CD14-positive monocyte (primary cell): ENCODE measurements around the gene STAM. TPM values are rescaled to one million over a fixed set of nuclear protein-coding genes. Genes with fewer than 3 reads are reported as not detected.

ENCODE experiments used
- DNase-seq, 3 donors: peaks; one replicate each; pipeline ENCODE4 v3.0.0-alpha.2; 2011 to 2022
- H2AFZ ChIP-seq: 2 replicates; pipeline ENCODE4 v1.6.0; 2012; ENCODE audit warnings: mild to moderate bottlenecking, low read depth, low read length, inconsistent platforms; ENCODE audit not compliant: insufficient read depth, poor library complexity, severe bottlenecking
- H3K27ac ChIP-seq, 2 donors: 1 replicate in 1 of 2; 2 replicates in 1 of 2; pipeline ENCODE4 v1.5.1; 2012 to 2013; ENCODE audit warnings: low read length in 2 of 2, control low read depth in 1 of 2, inconsistent platforms in 1 of 2, low read depth in 1 of 2, mild to moderate bottlenecking in 1 of 2
- H3K27me3 ChIP-seq, 2 donors: one replicate each; pipeline versions ENCODE4 v1.6.0 to v1.6.1; 2011 to 2013; ENCODE audit warnings: low read length in 2 of 2; ENCODE audit not compliant: control insufficient read depth in 2 of 2, insufficient read depth in 2 of 2
- H3K36me3 ChIP-seq, 2 donors: replicated peaks in 1 of 2; 1 replicate in 1 of 2; 2 replicates in 1 of 2; pipeline versions ENCODE4 v1.5.1 to v1.6.1; 2012 to 2013; ENCODE audit warnings: low read length in 2 of 2, control low read depth in 1 of 2, inconsistent platforms in 1 of 2, mild to moderate bottlenecking in 1 of 2; ENCODE audit not compliant: insufficient read depth in 2 of 2, control insufficient read depth in 1 of 2
- H3K4me1 ChIP-seq, 2 donors: 1 replicate in 1 of 2; 2 replicates in 1 of 2; pipeline versions ENCODE4 v1.5.1 to v1.6.1; 2012 to 2013; ENCODE audit warnings: low read length in 2 of 2, control low read depth in 1 of 2, inconsistent platforms in 1 of 2, mild to moderate bottlenecking in 1 of 2, moderate library complexity in 1 of 2; ENCODE audit not compliant: insufficient read depth in 2 of 2, control insufficient read depth in 1 of 2
- H3K4me2 ChIP-seq: replicated peaks from 2 replicates; pipeline ENCODE3; 2012; ENCODE audit warnings: low read length, moderate library complexity, mild to moderate bottlenecking; ENCODE audit not compliant: poor library complexity, severe bottlenecking; ENCODE audit errors: extremely low read depth
- H3K4me3 ChIP-seq, 3 experiments: fragments of 200-600 bp in 1 of 3; sonication (generic) in 1 of 3; replicated peaks in 1 of 3; 1 replicate in 2 of 3; 2 replicates in 1 of 3; pipeline ENCODE4 v1.5.1; 2011 to 2013; ENCODE audit warnings: low read length in 3 of 3, mild to moderate bottlenecking in 3 of 3, control low read depth in 2 of 3, low read depth in 2 of 3, inconsistent platforms in 1 of 3, moderate library complexity in 1 of 3
- H3K79me2 ChIP-seq: 2 replicates; pipeline ENCODE4 v1.6.0; 2012; ENCODE audit warnings: mild to moderate bottlenecking, control low read depth, inconsistent platforms, low read length, moderate library complexity; ENCODE audit not compliant: insufficient read depth
- H3K9ac ChIP-seq: 2 replicates; pipeline ENCODE4 v1.6.0; 2017; ENCODE audit warnings: low read length, mild to moderate bottlenecking; ENCODE audit not compliant: insufficient read depth, poor library complexity, severe bottlenecking
- H3K9me3 ChIP-seq, 2 donors: replicated peaks in 1 of 2; 1 replicate in 1 of 2; 2 replicates in 1 of 2; pipeline versions ENCODE4 v1.5.1 to v1.6.1; 2012 to 2013; ENCODE audit warnings: low read length in 2 of 2, control low read depth in 1 of 2; ENCODE audit not compliant: control insufficient read depth in 1 of 2, insufficient read depth in 1 of 2
- H4K20me1 ChIP-seq: 2 replicates; pipeline ENCODE4 v1.6.0; 2012; ENCODE audit warnings: mild to moderate bottlenecking, low read length, control low read depth, moderate library complexity; ENCODE audit not compliant: insufficient read depth
- H3K27ac Mint-ChIP-seq, 7 donors: one replicate each; pipeline ENCODE4 v1.8.0; 2020; ENCODE audit warnings: mild to moderate bottlenecking in 7 of 7, mixed read lengths in 7 of 7, moderate library complexity in 6 of 7, inconsistent platforms in 2 of 7
- H3K27me3 Mint-ChIP-seq, 3 donors: one replicate each; pipeline ENCODE4 v1.8.0; 2021 to 2022; ENCODE audit warnings: low read depth in 3 of 3, mild to moderate bottlenecking in 3 of 3, mixed read lengths in 3 of 3, moderate library complexity in 3 of 3, inconsistent platforms in 1 of 3
- H3K36me3 Mint-ChIP-seq, 2 donors: one replicate each; pipeline ENCODE4 v1.8.0; 2020; ENCODE audit warnings: mixed read lengths in 2 of 2, inconsistent platforms in 1 of 2, mild to moderate bottlenecking in 1 of 2
- H3K4me1 Mint-ChIP-seq: one replicate; pipeline ENCODE4 v1.8.0; 2020; ENCODE audit warnings: mild to moderate bottlenecking, mixed read lengths
- H3K4me3 Mint-ChIP-seq, 2 donors: one replicate each; pipeline ENCODE4 v1.8.0; 2020; ENCODE audit warnings: mild to moderate bottlenecking in 2 of 2, mixed read lengths in 2 of 2, moderate library complexity in 1 of 2
- H3K9me3 Mint-ChIP-seq, 7 donors: one replicate each; pipeline ENCODE4 v1.8.0; 2020 to 2022; ENCODE audit warnings: mixed read lengths in 7 of 7, mild to moderate bottlenecking in 6 of 7, moderate library complexity in 6 of 7, inconsistent platforms in 2 of 7
- WGBS: methylation state at CpG from one replicate; pipeline ENCODE4 v1.1.5; 2013; ENCODE audit warnings: missing lambda C conversion rate; ENCODE audit not compliant: insufficient coverage; 5-methylcytosine and 5-hydroxymethylcytosine counted together
- intact Hi-C, 2 donors: fragments of 100-400 bp; cut with micrococcal nuclease; formaldehyde crosslinking; loops; one replicate each; pipeline versions ENCODE4 v1.15.0 to v1.15.1; 2023
- polyA plus RNA-seq, 3 donors: library from polyadenylated mRNA; depleted of rRNA in 1 of 3; unstranded in 2 of 3; stranded (reverse) in 1 of 3; fragments of 300-500 nt in 2 of 3; fragments of >200 nt in 1 of 3; fragmentation: Illumina TruSeq in 2 of 3; gene quantifications; 1 replicate in 2 of 3; 2 replicates in 1 of 3; pipeline ENCODE4 v1.2.3, GENCODE V29; 2012 to 2021
- TF ChIP-seq, protein P1 (sequence below): fragments of 200-600 bp; IDR thresholded peaks from one replicate; pipeline ENCODE4 v1.8.0; 2022; ENCODE audit warnings: antibody characterized with exemption, mild to moderate bottlenecking

The STAM gene
- polyA plus RNA-seq, 3 donors = 5.5 to 16.4 (median 5.9) TPM

DNA sequence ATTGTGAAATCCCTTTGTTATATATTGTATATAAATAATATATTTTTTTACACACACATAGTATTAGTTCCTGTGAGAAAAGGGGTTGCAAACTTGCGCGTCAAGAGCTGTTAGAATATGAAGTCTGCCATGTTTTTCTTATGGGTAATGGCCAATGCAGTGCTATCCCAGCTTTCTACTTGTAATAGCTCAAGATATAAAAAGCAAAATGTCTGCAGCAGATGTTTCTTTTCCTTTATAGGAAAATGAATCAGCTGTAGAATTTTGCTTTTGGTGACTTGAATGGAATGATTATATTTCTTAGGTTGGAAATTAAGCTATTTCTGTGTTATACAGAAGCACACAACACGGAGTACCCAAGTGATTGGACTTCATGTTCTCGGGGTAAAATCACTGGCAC lies 54.7 kb downstream of the STAM start:
- no peak overlapping the region for H3K27ac Mint-ChIP-seq
- no peak for DNase-seq
- H3K4me3 Mint-ChIP-seq = no peak overlapping the region
- peaks cover 46 to 89% of the 10 kb centered on the region in 2 donors for H3K36me3 ChIP-seq
- WGBS = no CpG with 5 or more reads among the region's 4 CpGs
- H3K4me2 ChIP-seq = no peak overlapping the region
- no peaks in the 10 kb centered on the region for H3K4me1 Mint-ChIP-seq
- intact Hi-C loops = no loop called here
- no peak overlapping the region for H2AFZ ChIP-seq
- TF ChIP-seq, protein P1, sequence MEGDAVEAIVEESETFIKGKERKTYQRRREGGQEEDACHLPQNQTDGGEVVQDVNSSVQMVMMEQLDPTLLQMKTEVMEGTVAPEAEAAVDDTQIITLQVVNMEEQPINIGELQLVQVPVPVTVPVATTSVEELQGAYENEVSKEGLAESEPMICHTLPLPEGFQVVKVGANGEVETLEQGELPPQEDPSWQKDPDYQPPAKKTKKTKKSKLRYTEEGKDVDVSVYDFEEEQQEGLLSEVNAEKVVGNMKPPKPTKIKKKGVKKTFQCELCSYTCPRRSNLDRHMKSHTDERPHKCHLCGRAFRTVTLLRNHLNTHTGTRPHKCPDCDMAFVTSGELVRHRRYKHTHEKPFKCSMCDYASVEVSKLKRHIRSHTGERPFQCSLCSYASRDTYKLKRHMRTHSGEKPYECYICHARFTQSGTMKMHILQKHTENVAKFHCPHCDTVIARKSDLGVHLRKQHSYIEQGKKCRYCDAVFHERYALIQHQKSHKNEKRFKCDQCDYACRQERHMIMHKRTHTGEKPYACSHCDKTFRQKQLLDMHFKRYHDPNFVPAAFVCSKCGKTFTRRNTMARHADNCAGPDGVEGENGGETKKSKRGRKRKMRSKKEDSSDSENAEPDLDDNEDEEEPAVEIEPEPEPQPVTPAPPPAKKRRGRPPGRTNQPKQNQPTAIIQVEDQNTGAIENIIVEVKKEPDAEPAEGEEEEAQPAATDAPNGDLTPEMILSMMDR = no peak
- no peak overlapping the region for H3K27ac ChIP-seq
- no peak overlapping the region for H3K9ac ChIP-seq
- H3K36me3 Mint-ChIP-seq = peaks cover 63 to 66% of the 10 kb centered on the region in 2 donors
- H4K20me1 ChIP-seq = no peaks in the 10 kb centered on the region
- H3K9me3 Mint-ChIP-seq = no peaks in the 10 kb centered on the region
- no peaks in the 10 kb centered on the region for H3K4me1 ChIP-seq
- no peaks in the 10 kb centered on the region for H3K27me3 ChIP-seq
- H3K79me2 ChIP-seq = no peaks in the 10 kb centered on the region
- H3K9me3 ChIP-seq = no peaks in the 10 kb centered on the region
- H3K27me3 Mint-ChIP-seq = no peaks in the 10 kb centered on the region
- H3K4me3 ChIP-seq = no peak overlapping the region

DNA sequence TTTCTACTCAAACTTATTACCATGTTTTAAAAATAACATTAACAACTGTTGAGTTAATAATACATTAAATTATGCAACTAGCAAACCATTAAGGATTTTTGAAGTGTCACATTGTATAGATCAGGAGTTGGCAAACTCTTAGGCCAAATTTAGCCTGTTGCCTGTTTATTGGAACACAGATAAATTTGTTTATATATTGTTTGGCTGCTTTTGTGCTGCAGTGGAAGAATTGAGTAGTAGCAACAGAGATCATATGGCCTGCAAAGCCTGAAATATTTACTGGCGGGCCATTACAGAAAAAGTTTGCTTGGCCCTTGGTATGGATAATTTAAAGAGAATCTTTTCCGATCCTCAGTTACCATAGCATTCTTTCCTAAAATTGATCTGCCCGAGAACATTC lies 57.4 kb downstream of the STAM start:
- Histone ChIP-seq H3K27me3 (no peaks in the 10 kb centered on the region), H3K36me3 (peaks cover 54 to 87% of the 10 kb centered on the region in 2 donors), H3K9me3 (no peaks in the 10 kb centered on the region), H3K4me2 (no peak overlapping the region), H4K20me1 (no peaks in the 10 kb centered on the region), H3K4me1 (no peaks in the 10 kb centered on the region), H3K4me3 (no peak overlapping the region), H3K79me2 (no peaks in the 10 kb centered on the region), H2AFZ (no peak overlapping the region), H3K9ac (no peak overlapping the region), H3K27ac (no peak overlapping the region)
- intact Hi-C loops = no loop called here
- Mint-ChIP-seq H3K27ac (no peak overlapping the region), H3K4me3 (no peak overlapping the region), H3K27me3 (no peaks in the 10 kb centered on the region), H3K36me3 (peaks cover 60 to 62% of the 10 kb centered on the region in 2 donors), H3K9me3 (no peaks in the 10 kb centered on the region), H3K4me1 (no peaks in the 10 kb centered on the region)
- WGBS = no CpG with 5 or more reads among the region's 3 CpGs
- no peak for DNase-seq
- TF ChIP-seq, protein P1 = no peak
